GM21515 (cell line): ENCODE data around the gene TET3.
A peak's percentile ranks its signal among the peaks of the same experiment; 100 is the strongest.

Source experiments
- ATAC-seq: cut with Tn5 transposase; IDR thresholded peaks from one replicate; pipeline ENCODE4 v1.9.1; 2021; ENCODE audit not compliant: unreplicated experiment

The TET3 gene

DNA sequence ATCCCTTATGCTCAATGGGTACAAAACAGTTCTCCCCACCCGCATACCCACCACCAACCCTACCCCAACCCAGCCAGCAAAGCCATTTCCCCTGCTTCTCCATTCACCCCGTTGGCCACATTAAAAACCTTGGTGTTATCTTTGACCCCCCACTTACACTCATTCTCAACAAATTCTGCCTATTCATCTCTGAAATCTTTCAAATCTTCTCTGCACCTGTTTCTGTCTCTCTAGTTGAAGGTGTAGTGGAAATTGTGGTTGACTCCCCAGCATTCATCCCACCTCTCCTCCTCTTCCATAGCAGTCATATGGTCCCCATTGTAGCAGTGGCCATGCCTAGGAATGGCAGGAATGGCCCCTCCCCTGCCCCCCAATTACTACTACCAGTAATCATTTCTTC is 20.5 kb upstream of the TET3 start:
- ATAC-seq, result no peak

DNA sequence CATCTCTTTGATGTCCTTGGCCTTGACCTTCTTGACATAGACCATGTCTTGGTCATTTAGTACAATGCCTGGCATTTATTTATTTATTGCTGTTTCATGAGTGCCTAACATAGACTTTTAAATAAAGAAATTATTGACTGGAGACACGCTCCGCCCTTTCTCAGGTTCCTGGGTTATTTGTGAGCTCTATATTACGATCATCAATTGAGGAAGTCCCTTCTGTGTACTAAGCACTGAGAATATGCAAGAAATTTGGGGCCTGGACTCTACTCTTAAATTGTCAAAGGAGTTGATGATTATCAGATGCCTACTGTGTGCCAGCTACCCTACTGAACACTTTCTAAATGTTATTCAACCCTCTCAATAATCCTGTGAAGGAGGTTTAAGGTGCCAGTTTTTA is 19.7 kb upstream of the TET3 start:
- no peak for ATAC-seq

GRCh38 chr2:73968357-73968937 is 16.3 kb upstream of the TET3 start:
- ATAC-seq, result no peak

GRCh38 chr2:73969356-73969755 is 15.4 kb upstream of the TET3 start:
- ATAC-seq, result no peak

- no peak for ATAC-seq
Measured at GRCh38 chr2:73970141-73970803, 14.4 kb upstream of the TET3 start.

DNA sequence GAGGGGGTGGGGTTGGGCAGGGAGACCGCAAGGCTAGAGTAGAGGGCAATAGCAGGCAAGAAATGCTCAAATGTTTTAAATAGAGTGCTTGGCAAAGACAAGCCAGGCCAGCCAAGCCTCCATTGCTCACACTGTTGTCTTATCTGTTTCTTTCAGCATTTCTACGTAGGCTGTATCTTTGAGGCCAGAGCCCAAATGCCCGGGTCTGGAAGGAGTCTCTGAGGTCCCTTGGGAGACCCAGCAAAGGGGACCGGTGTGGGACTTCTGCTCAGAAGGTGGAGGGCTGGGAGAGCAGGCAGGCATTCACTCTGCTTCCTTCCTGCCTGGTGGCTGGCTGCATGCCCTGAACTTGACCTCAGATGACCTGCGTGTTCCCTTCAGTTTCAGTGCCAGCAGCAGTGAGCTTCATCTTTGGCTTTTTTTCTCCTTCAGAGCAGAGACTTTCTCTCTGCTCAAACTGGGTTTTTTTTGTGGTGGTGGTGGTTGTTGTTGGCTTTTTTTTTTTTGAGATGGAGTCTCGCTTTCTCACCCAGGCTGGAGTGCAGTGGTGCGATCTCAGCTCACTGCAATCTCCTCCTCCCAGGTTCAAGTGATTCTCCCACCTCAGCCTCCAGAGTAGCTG is 13.7 kb upstream of the TET3 start:
- peak; percentile 71 for ATAC-seq

DNA sequence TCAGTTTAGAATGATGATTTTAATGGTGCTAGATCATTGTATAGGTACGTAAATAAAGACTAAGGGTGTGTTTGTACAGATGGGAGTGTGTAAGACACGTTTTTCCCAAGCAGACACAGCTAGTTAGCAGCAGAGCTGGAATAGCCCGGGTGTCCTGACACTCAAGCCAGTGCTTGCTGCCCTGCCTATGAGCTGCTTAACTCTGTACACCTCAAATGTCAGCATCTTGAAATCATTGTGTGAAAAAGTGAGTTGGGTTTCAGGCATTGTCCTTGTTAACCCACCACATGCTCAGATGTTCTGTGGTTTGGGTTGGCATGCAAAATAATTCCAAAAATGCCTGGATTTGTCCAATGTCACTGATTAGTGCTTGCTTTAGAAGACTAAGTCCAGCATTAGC is 13.0 kb upstream of the TET3 start:
- ATAC-seq, result no peak

DNA sequence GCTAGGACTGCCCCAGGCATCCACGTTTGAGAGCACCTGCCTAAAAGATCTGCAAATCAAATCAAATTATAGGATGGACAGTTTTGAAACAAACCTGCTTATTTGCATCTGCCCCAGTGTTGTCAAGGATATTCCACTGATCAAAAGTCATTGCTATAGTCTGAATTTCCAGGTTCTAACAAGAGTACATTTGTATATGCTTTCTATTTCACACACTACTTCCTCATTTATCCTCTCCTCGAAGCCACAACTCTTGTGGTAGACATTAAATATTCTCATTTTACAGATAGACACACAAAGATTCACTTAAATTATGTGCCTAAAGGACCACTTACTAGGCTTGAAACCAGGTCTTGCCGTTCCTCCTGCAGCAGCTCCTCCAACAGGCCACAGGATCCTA is 11.9 kb upstream of the TET3 start:
- peak; percentile 45 for ATAC-seq

- no peak for ATAC-seq
Measured at GRCh38 chr2:73975731-73976130, 9.0 kb upstream of the TET3 start.

GRCh38 chr2:73976803-73977202 is 7.9 kb upstream of the TET3 start:
- no peak for ATAC-seq

DNA sequence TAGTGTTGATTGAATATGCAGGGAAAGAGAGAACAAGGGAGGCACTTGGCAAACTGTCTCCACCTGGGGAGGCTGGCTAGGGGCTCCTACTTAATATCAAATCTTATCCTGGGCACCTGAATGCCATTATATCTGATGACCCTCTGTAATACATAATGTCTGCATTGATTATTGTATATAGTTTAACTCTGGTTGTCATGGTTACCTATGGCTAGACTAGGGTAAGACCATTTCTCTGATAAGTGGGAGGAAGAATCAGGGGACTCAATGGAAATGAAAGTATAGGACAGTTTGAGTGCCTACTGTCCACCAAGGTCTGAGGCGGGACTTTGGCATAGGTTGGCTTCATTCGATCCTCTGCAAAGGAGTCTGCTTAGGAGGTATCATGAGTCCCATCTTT is 7.2 kb upstream of the TET3 start:
- no peak for ATAC-seq

DNA sequence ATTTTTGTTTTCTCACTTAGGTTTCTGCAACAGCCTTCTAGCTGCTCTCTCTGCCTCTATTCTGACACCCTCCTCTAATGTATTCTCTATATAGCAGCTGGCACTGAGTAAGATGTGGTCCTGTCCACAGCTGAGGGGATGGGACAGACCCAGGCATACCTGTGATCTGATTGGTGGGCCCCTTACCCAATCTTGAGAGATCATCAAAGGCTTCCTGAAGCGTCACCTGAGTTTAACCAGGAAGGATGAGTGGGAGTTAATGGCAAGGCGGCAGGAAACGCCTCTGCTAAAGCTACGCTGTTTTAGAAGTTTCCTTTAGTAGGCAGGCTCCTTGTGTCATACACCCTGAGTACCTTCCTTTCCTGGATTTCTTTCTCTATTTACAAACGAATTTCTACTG is 5.7 kb upstream of the TET3 start:
- ATAC-seq, result no peak

DNA sequence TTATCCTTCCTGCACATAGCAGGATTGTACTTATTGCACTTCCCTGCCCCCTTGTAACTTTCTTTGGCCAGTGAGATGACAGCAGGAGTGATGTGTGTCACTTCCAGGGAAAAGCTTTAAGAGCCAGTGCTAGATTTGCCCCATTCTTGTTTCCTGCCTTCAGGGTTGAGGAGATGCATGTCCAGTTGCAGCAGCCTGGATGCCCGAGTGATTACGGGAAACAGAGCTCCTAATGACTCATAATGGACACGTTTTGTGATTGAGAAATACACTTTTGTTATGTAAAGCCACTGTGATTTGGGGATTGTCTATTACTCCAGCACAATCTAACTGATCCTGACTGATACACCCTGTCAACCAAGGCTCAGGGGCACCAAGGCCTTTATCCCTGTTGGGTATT is 5.0 kb upstream of the TET3 start:
- no peak for ATAC-seq

DNA sequence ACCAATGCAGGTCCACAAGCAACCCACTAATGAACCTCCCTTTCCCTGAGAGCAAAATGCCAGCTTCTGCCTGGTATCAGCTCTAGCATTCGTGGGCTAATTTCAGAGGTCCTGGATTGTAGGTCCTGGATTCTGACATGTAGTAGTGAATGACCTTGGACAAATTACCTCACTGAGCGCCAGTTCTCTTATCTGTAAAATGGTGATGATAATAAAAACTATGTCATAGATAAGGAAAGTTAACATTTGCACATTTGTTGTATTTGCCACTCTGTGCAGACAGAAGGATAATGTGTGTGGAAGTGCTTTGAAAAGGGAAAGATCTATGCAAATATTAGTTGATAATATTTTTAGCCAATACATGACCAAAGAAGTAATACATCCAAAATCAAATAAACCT is 4.1 kb upstream of the TET3 start:
- no peak for ATAC-seq

DNA sequence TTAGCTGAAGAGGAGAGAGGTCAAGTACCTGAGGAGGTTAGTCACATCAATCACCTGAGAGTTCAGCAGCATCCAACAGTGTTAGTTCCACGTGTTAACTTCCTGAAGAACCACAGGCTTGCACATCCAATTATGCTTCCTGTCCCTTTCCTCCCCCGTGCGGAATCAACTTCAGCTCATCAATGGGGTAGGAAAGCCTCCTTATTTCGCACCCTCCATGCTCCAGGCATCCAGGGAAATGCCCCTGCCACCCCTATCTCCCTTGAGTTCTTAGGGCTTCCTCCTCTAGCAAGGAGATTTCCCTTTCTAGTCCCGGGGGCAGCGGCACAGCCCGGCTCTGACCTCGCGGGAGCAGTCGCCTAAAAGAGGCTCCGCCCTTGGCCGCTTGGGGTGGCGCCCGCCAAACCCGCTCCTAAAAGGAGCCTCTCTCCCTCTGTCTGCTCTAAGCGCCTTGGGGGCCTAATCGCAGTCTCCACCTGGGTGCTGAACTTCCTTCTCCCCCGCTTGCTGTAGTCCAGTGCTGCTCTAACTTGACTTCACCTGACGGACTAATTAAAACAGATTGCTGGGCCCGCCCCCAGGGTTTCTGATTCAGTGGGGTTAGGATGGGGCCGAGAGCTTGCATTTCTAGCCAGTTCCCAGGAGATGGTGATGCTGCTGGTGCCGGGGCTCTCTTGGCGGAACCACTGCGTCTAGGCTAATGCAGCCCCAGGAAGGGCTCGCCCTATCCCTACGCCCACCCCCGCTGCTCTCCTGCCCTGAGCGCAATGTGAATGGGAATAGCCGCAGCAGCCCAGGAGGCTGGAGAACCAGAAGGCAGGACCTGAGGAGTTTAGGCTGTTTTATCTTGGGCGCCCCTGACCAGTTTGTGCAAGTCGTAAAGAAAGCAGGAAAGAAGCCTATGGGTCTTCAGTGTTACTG is 3.4 kb upstream of the TET3 start:
- peak; percentile 26 for ATAC-seq

DNA sequence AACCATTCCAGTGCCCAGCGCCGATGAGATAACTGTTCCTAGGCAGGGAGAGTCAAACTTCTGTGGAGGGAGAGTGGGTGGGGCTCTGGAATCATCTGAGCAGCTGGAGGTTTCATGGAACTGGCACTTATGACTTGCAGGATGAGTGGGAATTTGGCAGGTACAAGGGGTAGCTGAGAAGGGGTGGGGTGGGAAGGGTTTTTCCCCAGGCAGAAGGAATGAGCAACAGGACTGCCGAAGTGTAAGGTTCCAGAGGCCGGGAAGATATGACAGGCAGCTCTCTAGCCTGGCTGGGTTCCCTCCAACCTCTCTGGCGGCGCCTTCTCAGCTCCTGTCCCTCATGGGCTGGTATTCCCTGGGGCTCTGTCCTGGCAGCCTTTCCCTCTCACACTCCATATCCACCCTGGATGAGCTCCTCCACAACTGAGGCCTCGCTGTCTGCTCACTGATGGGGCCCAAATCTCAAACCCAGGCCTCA is 2.5 kb upstream of the TET3 start:
- no peak for ATAC-seq

DNA sequence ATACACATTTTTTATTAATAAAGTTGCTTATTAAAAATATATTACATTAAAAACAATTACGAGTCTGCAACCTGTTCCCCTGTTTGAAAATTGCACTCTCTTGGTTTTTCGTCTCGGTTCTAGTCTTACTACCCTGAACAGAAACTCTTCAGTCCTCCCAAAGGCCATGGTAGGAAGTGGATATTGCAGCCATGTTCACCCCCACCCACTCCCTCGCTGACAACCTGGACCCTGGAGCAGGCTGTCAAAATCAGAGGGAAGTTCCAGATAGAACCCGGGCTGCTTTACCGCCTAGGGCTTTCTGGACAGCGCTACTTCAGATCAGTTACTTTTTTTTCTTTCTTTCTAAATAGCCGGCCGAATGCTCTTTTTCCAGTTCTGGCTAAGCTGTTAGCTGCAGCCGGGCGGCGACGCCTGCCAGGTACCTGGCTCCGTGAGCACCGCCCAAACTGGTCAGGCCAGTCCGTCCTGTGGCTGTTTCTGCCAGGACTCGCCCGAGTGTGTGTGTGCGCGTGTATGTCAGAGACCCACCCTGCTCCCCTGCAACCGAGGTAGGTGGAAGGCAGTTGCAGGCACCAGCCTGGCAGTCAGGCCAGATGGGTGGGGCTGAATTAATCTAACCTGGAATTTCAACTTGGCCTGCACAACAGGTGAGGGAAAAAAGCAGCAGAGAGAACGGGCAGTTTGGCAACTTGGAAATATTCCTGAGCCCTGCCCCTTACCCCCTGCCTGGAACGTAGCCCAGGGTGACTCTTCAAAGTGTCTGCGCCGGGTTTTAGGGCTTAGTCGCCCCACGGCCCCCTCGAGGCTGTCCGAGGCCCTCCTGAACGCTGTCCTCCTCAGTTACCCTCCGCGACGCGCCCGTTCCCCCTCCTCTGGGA is 1.1 kb upstream of the TET3 start:
- no peak for ATAC-seq

- ATAC-seq, result peak; percentile 3
Measured at GRCh38 chr2:73984922-73985307, 205 bp downstream of the TET3 start.

DNA sequence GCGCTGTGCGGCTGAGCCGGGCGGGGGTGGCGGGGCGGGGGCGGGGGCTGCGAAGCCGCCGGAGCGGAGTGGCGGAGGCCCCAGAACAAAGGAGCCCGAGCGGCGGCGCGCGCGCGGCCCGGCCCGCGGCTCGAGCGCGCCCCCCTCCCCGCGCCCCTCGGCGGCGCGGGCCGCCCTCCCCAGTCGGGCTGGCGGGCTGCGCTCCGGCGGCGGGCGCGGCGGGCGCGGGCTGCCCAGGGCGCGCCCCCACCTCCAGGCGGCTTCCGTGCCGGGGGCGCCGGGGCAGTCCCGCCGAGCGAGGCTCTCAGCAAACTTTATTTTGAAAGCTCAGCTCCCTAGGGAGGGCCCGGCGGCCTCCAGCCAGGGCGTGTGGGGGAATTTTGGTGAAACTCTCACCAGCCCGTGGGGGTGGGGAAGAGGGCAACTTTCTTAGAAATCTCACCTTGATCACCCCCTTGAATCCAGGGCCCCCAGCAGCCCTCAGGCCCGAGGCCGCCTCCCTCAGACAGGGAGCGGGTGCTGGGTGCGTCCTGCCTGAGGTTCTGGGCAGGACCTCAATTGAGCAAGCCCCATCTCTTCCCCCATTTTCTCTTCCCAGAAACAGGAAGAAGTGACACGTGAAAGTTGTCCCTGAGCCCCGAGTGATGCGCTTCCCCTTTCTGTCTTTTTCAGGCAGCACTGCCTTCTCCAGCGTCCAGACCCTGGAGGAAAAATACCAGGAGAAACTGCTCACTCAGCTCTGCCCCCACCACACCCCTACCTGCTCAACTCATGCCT is 786 bp downstream of the TET3 start:
- ATAC-seq, result no peak
